Measurements from ENCODE around the gene PTPRT. TPM values are rescaled to one million over a fixed set of nuclear protein-coding genes. Genes with fewer than 3 reads are reported as not detected.

The PTPRT gene
- total RNA-seq, 1 donor from 2014 or later, result 0.11 TPM

DNA sequence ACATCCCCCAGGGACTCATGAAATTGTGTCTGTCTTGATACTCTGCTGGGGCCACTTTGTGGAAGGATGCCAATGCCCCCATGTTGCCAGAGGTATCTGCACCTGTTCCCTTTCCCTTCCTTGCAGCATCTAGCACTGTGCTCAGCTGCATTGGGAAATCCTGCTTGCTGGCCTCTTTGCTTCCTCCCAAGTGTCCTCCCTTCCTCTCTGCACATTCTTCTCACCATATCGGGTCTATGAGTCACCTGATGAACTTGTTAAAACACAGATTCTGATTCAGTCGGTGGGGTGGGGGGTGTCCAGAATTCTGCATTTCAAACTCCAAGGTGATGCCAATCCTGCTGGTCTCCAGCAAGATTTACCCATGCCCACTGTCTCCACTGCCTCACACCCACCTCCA lies 467.8 kb downstream of the PTPRT start:
- intact Hi-C loops (cut with DNase I), result no loop called here
- DNase-seq, result no peak
- ATAC-seq (ENCODE audit: poor library complexity), result no peak

DNA sequence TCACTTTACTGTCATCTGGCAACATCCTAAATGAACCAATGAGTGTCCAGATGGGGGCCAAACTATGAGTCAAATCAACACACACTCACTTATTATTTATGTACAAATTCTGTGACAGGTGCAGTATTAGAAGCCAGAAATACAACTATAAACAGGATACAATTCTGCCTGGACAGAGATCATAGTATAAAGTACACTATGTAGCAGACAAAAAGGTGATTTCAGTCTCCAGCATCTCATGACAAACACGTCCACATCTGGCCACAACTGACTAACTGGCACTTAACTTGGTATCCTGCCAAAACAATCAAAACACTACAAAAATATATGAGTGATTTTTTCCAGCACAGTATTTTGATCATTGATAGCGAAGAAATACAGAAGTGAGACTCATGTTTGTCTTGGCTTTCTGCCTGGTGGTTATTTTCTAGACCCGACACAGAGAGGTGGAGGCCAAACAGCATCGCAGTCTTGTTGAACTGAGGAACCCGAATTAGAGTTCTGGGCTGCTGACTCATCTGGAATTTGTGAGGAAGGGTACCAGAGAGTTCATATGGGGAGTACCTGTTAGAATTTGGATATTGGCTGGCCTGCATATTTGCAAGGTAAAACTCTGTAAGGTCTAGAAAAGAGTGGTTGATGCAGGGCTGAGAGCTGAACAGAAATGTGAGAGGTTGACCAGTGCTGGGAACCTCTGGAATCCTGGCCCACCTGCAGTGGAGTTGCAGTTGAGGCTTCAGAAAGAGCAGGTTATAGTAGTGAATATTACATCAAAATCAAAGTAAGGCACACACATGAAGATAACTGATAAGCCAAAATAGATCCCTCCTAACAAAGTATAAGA lies 475.2 kb downstream of the PTPRT start:
- intact Hi-C loops (cut with DNase I), result no loop called here
- ATAC-seq (ENCODE audit: poor library complexity), result no peak

DNA sequence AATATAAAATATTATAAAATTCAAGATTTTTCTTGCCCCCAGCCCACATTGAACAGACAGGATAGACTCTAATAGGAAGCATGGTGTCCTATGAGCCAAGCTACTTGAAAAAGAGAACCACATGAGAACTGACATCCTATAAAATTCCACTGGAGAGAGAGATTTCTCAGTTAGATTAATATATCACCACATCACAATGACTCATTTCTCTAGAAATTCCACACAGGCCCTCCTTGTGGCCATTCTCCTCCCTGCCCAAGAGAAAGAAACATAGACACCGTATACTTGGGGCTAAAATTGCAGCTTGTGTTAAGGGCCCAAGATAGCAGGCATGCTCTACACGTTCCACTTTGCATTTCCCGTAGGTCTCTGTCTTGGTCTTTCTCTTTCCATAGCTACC lies 481.4 kb downstream of the PTPRT start:
- DNase-seq, result no peak
- no peak for ATAC-seq (ENCODE audit: poor library complexity)
- intact Hi-C loops (cut with DNase I), result no loop called here

More for the DNA sequence above, 475.2 kb downstream of the PTPRT start:
- DNase-seq, result no peak

DNA sequence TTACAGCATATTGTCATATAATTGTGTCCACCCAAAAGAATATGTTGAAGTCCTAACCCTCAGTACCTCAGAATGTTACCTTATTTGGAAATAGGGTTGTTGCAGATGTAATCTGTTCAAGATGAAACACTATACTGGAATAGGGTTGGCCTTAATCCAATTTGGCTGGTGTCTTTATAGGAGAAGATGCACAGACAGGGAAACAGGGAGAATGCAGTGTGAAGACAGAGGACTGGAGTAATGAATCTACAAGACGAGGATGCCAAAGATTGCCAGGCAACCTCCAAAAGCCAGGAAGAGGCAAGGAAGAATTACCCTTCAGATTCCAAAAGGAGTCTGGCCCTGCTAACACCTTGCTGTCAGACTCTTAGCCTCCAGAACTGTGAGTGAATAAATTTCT lies 482.9 kb downstream of the PTPRT start:
- intact Hi-C loops (cut with DNase I), result no loop called here
- no peak for DNase-seq
- no peak for ATAC-seq (ENCODE audit: poor library complexity)

DNA sequence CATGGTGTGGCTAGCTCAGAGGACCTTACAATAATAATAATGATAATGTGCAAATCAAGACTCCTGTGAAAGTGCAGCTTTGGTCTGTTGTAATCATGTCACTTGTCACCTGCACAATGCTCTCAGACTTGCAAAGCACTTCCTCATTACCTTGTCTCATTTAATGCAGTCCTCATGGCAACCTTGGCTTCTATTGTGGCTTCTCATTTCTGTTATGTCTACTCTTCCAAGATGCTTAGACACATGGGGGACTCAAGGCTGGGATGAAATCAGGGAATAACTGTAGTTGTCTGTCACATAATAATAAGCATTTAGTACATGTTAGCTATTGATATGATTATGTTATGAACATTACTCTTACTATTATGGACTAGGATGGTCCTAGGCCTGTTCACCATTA lies 484.2 kb downstream of the PTPRT start:
- no peak for ATAC-seq (ENCODE audit: poor library complexity)
- DNase-seq, result no peak
- intact Hi-C loops (cut with DNase I), result no loop called here

DNA sequence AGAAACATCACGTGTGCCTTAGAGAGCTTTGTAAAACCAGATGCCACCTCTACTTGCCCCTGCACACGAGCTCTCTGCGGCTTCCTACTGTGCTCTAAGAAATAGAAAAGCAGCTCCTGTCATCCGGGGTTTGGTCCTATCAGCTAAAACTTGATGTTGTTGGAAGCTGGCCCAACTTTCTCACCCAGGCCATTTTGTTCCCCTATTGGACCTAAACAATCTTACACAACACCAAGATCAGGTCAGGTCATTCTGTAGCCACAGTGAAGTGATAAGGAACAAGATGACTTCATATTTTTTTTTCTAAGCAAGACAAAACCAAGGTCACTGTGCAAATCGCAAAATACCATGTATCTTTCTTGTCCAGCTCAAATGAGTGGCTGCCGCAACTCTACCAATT lies 486.0 kb downstream of the PTPRT start:
- intact Hi-C loops (cut with DNase I), result no loop called here
- DNase-seq, result no peak
- no peak for ATAC-seq (ENCODE audit: poor library complexity)

DNA sequence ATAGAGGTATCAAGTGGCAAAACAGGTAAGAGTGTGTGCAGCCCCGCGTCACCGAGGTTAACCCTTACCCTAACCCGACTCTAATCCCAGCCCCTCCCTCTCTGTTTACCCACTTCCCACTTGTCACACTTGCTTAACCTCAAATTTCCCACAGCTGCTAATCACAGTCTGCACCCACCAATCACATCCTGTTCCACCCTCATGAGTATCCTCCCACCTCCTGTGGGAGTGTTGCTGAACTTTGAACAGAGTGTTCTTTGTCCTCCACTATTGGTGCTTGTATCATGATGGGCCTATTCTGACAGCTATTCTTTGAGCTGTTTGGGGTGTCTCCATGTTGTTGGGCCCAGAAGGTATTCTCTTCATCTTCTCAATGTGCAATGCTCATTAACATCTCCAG lies 487.8 kb downstream of the PTPRT start:
- intact Hi-C loops (cut with DNase I), result no loop called here
- no peak for DNase-seq
- no peak for ATAC-seq (ENCODE audit: poor library complexity)

DNA sequence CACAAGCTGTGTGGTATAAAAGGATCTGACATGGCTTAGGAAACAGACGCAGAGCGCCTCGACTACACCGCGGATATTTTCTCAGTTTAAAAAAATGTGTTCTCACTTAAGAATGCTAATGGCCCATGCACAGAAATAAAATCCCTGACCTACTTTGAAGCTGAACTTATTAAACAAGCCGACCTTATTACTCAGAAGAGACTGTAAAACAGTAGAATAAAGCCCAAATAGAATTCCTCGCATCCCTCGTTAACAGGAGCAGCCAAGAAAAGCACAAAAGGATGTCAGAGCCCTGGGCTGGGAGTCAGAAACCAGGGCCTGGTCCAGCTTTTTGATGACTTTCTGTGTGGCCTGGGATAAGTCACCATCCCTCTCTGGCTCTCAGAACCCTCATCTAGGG lies 489.3 kb downstream of the PTPRT start:
- ATAC-seq (ENCODE audit: poor library complexity) (no peak), DNase-seq (no peak)
- intact Hi-C loops (cut with DNase I), result no loop called here

DNA sequence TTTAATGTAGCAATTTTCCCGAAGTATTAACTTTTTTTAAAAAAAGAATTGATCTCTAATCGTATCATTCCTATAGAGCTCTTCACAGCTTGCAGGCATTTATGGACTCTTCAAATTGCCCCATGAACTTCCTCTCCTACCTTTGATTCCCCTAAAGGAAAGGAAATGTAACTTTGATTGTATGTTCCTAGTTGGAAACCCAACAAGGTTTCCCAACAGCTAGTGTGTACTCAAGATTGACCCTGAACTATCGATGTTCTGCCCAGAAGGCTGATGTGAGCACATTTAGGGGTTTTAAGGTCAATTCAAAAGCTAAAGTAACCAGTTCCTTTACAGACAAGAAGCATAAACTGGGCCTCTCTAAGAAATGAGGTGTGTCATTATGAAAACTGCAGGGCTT lies 491.7 kb downstream of the PTPRT start:
- DNase-seq (no peak), ATAC-seq (ENCODE audit: poor library complexity) (no peak)
- intact Hi-C loops (cut with DNase I), result no loop called here

DNA sequence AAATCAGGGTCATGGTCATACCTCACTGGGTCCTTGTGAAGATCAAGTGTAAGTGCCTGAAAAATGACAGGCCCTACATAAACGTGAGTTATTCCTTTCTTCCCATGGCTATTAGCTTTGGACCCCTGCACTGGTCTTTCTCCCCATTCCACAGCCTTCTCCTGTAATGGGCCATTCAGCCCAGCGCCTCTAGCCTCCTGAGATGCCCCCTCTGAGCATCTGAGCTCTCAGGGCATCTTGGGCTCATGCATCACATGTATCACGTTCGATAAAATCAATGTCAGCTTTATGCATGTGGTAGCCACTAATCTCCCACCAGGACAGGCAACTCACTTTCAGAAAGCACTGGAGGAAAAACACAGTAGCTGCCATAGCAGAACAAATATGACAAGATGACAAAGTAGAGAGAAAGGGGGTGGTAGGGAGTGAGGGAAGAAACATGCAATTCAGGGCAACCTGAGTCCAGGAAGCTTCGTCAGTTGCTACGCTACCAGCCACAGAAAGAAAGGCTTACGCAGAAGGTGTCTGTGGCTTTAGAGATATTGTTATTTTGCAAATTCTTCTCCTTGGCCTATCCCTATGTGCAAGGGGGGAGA lies 498.8 kb downstream of the PTPRT start:
- ATAC-seq (ENCODE audit: poor library complexity) (no peak), DNase-seq (no peak)
- intact Hi-C loops (cut with DNase I), result no loop called here

DNA sequence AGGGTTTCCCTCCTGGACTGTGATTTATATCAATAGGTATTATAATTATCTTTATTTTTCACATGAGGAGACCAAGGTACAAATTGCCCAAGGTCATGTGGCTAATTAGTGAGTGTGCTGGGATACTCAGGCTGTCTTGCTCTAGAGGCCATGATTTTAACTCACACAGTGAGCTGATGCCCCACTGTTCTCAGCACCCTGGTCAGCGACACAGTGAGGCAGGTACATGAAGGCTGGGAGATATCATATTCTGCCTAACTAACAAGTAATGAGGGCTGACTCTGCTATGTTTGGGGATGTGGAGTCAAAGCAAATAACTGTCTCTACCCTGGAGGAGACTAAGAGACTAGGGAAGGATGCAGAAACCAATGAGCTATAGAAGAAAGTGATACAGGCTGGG lies 501.1 kb downstream of the PTPRT start:
- DNase-seq (no peak), ATAC-seq (ENCODE audit: poor library complexity) (no peak)
- intact Hi-C loops (cut with DNase I), result no loop called here

DNA sequence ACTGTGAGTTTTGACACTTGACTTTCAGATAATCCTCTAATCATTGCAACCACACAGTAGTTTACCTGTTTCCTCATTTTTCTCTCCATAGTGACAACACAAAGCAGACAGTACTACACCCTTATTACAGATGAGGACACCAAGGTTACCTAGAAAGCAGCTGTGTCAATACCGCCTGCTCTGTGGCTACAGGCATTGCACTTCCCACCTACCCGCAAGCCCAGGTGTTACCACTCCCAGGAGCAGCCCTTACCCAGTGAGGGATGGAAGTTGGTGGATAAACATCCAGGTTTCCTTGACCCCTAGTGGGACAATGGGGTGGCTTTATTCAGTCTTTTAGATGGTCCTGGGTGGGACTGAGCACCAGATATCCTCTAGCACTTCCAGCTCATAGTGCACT lies 503.6 kb downstream of the PTPRT start:
- no peak for ATAC-seq (ENCODE audit: poor library complexity)
- DNase-seq, result no peak
- intact Hi-C loops (cut with DNase I), result no loop called here

DNA sequence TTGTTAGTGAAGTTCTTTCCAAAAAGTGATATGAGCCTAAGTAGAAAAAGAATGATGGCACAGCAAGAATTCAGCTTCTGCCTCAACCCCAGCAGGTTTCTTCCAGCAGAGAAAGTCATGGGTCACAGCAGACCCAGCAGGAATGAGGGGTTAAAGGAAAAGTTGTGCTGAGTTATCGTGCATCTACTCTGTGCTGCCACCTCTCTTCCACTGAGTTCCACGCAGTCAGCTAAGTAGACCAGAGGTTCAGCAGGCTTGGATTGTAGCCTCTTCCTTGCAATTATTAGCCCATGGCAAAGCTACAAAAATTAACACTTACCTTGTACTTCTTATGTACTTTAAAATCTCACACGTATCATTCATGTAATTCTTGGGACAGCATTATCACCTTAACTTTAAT lies 510.8 kb downstream of the PTPRT start:
- ATAC-seq (ENCODE audit: poor library complexity) (no peak), DNase-seq (no peak)
- intact Hi-C loops (cut with DNase I), result no loop called here

DNA sequence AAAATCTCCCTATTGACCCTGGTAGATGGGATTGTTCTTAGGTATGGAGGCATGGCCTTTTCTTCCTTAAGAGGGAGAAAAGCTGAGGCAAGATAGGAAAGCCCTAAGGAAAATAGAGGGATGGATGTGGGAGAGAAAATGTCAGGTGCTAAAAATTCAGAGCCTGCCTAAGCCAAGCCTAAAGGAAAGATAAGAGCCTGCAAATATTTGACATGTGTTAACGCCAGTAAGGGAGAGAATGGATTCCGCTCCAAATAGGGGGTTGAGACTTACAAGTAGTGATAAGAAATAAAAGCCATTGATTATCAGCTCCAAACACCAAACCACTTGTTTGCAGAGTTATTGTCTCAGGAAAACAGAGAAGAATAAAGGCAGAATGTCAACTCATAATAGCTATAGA lies 533.6 kb downstream of the PTPRT start:
- DNase-seq (no peak), ATAC-seq (ENCODE audit: poor library complexity) (no peak)
- intact Hi-C loops (cut with DNase I), result no loop called here

DNA sequence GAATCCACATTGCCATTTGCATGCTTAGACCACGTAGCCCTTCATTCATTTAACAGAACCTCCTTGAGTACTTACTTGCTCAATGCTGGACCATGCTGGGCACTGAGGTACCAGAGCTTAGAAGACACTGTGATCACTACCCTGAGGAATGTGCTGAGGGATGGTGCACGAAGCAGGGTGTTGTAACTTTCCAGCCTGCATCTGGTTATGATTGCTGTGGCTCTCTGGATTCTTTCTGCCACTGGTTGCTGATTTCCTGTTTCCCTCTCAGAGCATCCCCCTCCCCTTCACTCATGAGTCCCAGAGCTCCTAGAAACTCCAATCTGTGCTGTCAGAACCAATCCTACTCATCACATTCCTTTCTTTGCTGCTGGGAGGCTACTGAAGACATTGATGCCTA lies 537.4 kb downstream of the PTPRT start:
- ATAC-seq (ENCODE audit: poor library complexity), result no peak
- intact Hi-C loops (cut with DNase I), result no loop called here
- no peak for DNase-seq

DNA sequence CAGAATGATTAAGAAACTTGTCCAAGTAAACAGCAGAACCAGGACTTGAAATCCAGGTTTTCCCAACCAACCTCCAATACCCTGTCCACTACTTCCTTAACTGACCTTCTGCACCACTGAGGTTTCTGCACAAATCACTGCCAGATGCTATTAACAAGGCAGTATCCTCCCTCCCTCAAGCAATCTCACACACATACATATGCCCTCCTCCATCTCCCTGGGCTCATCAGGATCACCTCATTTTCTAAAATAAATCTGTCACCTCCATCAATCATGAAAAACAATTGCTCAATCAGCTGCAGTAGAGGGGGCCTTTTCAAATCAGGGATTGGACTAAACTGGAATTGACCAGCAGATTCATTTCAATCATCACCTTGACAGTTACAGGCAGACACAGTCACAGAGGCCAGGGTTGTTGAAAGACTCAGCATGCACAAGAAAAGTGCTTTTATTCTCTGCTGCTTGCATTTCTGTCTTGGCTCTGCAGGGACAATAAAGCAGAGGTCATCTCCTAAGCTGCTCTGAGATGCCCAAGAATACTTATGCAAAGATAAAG lies 539.4 kb downstream of the PTPRT start:
- ATAC-seq (ENCODE audit: poor library complexity) (no peak), DNase-seq (no peak)
- intact Hi-C loops (cut with DNase I), result no loop called here

DNA sequence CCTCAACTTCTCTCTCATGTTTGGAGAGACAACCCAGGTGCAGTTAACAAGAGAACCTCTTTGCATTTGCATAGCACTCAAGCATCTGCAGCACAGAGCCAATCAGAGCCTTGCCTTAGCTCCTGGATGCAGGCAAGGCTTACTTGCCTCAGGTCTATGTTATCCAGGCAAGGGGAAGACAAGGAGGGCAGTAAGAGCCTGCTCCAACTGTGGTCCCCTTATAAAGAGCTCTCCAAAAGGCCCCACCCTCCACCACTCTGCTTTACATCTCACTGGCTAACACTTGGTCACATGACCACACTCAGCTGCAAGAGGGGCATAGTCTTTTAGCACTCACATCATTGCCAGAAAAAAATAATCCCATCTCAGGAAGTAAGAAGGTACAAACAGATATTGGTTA lies 540.0 kb downstream of the PTPRT start:
- DNase-seq, result no peak
- intact Hi-C loops (cut with DNase I), result no loop called here
- ATAC-seq (ENCODE audit: poor library complexity), result no peak

DNA sequence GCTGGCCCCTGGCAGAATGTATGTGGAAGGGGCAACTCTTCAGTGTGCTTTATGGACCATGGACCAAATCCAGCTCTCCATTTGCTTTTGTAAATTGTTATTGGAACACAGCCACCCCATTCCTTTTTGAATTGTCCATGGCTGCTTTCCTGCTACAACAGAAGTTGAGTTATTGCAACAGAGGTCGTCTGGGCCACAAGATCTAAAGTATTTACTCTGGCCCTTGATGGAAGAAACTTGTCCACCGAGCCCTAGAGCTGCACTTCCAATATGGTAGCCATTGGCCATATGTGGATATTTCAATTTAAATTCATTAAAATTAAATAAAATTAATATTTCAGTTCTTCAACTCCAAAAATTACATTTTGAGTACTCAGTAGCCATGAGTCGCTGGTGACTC lies 543.5 kb downstream of the PTPRT start:
- intact Hi-C loops (cut with DNase I), result no loop called here
- DNase-seq (no peak), ATAC-seq (ENCODE audit: poor library complexity) (no peak)

DNA sequence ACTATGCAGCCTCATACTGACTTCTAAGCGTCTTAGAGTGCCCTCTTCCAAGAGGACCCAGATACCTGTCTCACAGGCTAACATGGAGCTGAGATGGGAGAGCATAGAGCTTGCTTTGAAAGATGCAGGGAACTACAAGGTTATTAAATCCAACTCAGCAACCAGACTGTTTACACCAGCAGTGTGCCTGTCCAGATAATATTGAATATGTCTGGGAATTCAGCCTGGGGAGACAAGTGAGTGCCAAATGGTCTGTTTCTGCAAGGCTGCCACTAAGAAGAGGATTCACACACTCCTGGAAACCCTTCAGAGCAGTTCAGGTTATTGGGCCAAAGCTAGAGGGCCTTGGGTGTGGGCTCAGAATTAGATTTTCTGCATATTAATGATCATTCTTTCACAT lies 547.8 kb downstream of the PTPRT start:
- ATAC-seq (ENCODE audit: poor library complexity), result no peak
- intact Hi-C loops (cut with DNase I), result no loop called here

DNA sequence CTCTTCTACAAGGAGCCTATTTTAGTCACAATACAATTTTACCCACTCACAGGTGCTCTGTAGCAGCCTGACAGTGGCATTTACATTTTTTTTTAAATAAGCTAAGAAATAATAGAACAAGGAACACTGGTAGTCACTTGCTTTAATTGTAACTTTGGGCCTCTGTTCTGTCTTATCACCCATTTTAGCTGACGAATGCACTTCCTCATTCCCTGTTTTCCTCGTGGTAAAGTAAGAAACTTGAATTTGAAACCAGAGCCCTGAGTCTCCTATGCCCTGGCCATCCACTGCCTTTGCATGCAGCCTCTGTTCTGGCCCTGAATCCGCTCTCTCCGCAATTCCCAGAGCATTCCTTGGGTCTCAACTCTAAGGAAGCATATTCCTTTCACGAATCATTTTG lies 550.6 kb downstream of the PTPRT start:
- ATAC-seq (ENCODE audit: poor library complexity) (no peak), DNase-seq (no peak)
- intact Hi-C loops (cut with DNase I), result no loop called here

More for the DNA sequence above, 547.8 kb downstream of the PTPRT start:
- DNase-seq, result no peak

Measured in Right ventricle myocardium superior (tissue), 1 donor.